Esophagus muscularis mucosa (tissue), 4 donors: ENCODE measurements around the gene RAB5A. TPM values are rescaled to one million over a fixed set of nuclear protein-coding genes. Genes with fewer than 3 reads are reported as not detected.

ENCODE experiments used
- DNase-seq: peaks from one replicate; pipeline ENCODE4 v3.0.0-alpha.2; 2017; ENCODE audit errors: extremely low spot score
- H3K27ac ChIP-seq, 4 donors: fragments of 200-600 bp; sonication (generic); replicated peaks in 1 of 4; 1 replicate in 3 of 4; 2 replicates in 1 of 4; pipeline ENCODE4 v1.5.1; 2016 to 2019; ENCODE audit warnings: mild to moderate bottlenecking in 1 of 4
- H3K27me3 ChIP-seq, 4 donors: fragments of 200-600 bp; sonication (generic); one replicate each; pipeline versions ENCODE4 v1.5.1 to v1.6.0; 2016 to 2019
- H3K36me3 ChIP-seq, 4 donors: fragments of 200-600 bp; sonication (generic); one replicate each; pipeline ENCODE4 v1.5.1; 2016 to 2019
- H3K4me1 ChIP-seq, 4 donors: fragments of 200-600 bp; sonication (generic); one replicate each; pipeline ENCODE4 v1.5.1; 2016 to 2019
- H3K4me3 ChIP-seq, 4 donors: fragments of 200-600 bp; sonication (generic); 1 replicate in 2 of 4; 2 replicates in 2 of 4; pipeline ENCODE4 v1.5.1; 2016 to 2019; ENCODE audit warnings: mild to moderate bottlenecking in 4 of 4, moderate library complexity in 1 of 4
- H3K9me3 ChIP-seq, 4 donors: fragments of 200-600 bp; sonication (generic); 1 replicate in 3 of 4; 2 replicates in 1 of 4; pipeline ENCODE4 v1.5.1; 2016 to 2019
- EP300 ChIP-seq: sonication (generic); formaldehyde crosslinking; IDR thresholded peaks from one replicate; pipeline ENCODE4 v1.6.1; 2017; ENCODE audit warnings: antibody characterized with exemption
- POLR2A ChIP-seq: fragments of 450-650 bp; IDR thresholded peaks from one replicate; pipeline ENCODE4 v1.6.1; 2017; ENCODE audit warnings: antibody characterized with exemption, moderate library complexity, mild to moderate bottlenecking, low read depth
- POLR2AphosphoS5 ChIP-seq, 2 donors: sonication (generic); formaldehyde crosslinking; IDR thresholded peaks; one replicate each; pipeline ENCODE4 v1.6.1; 2017; ENCODE audit warnings: antibody characterized with exemption in 2 of 2
- WGBS: methylation state at CpG from one replicate; pipeline ENCODE4 v1.1.5; 2018; 5-methylcytosine and 5-hydroxymethylcytosine counted together
- intact Hi-C: fragments of 100-400 bp; cut with DNase I; formaldehyde crosslinking; loops from one replicate; pipeline ENCODE4 v1.15.1; 2023
- total RNA-seq, 4 donors: library from RNA; depleted of rRNA; stranded (reverse); fragments of >200 nt; gene quantifications; one replicate each; pipeline versions ENCODE4 v1.1.0 to v1.2.1, GENCODE V29; 2016
- TF ChIP-seq, protein P1 (sequence below), 3 experiments: fragments of 200-600 bp in 2 of 3; fragments of 450-650 bp in 1 of 3; sonication (generic) in 2 of 3; IDR thresholded peaks; one replicate each; pipeline ENCODE4 v1.5.1; 2017 to 2019; ENCODE audit warnings: antibody characterized with exemption in 3 of 3, mild to moderate bottlenecking in 2 of 3, moderate library complexity in 1 of 3

Gene RAB5A
- total RNA-seq, 4 donors from 2014 or later = 74.8 to 92.1 (median 76.4) TPM

DNA sequence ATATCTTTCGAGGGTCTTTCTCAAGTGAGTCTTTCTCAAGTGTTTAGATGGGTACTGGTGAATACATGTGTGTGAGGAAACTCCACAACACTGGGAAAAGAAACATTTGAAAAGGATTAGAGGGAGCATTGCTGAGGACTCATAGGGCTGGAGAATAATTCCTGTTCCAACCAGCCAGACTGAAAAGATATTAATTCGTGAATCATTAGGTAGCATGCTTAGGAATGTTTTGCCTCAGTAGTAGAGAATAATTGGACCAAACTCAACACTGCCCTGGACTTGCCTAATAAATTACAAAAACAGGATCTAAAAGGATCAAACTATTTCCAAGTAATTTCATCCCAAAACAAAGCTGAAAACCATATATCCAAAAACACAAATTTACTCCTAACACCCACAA lies 47.9 kb downstream of the RAB5A start:
- Histone ChIP-seq H3K36me3 (no peaks in the 10 kb centered on the region), H3K27me3 (no peaks in the 10 kb centered on the region), H3K4me3 (no peak overlapping the region), H3K4me1 (no peaks in the 10 kb centered on the region), H3K9me3 (no peaks in the 10 kb centered on the region), H3K27ac (no peak overlapping the region)
- intact Hi-C loops = no loop called here
- WGBS = 66% methylated on average over 2 of the region's 2 CpGs
- no peak for TF ChIP-seq POLR2AphosphoS5 (IDR thresholded peaks at IDR 0.05)
- no peak for TF ChIP-seq POLR2A
- no peak for DNase-seq

DNA sequence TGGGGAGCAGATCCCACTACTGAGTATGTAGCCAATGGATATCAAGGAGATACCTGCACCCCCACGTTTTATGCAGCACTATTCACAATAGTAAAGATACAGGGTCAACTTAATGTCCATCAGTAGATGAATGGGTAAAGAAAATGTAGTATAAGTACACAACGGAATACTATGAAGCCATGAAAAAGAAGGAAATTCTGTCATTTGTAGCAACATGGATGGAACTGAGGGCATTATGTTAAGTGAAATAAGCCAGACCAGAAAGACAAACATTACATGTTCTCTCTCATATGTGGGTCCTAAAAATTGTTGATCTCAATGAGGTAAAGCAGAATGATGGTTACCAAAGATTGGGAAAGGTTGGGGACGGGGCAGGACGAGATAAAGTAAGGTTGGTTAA lies 50.6 kb downstream of the RAB5A start:
- 92% methylated on average over 4 of the region's 4 CpGs for WGBS
- DNase-seq = no peak
- H3K36me3 ChIP-seq = no peaks in the 10 kb centered on the region
- intact Hi-C loops = no loop called here
- H3K27ac ChIP-seq = no peak overlapping the region
- TF ChIP-seq, protein P1, sequence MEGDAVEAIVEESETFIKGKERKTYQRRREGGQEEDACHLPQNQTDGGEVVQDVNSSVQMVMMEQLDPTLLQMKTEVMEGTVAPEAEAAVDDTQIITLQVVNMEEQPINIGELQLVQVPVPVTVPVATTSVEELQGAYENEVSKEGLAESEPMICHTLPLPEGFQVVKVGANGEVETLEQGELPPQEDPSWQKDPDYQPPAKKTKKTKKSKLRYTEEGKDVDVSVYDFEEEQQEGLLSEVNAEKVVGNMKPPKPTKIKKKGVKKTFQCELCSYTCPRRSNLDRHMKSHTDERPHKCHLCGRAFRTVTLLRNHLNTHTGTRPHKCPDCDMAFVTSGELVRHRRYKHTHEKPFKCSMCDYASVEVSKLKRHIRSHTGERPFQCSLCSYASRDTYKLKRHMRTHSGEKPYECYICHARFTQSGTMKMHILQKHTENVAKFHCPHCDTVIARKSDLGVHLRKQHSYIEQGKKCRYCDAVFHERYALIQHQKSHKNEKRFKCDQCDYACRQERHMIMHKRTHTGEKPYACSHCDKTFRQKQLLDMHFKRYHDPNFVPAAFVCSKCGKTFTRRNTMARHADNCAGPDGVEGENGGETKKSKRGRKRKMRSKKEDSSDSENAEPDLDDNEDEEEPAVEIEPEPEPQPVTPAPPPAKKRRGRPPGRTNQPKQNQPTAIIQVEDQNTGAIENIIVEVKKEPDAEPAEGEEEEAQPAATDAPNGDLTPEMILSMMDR (IDR thresholded peaks at IDR 0.05) = no peak
- TF ChIP-seq POLR2A = no peak
- no peak for TF ChIP-seq EP300
- no peak for TF ChIP-seq POLR2AphosphoS5 (IDR thresholded peaks at IDR 0.05)
- H3K27me3 ChIP-seq = no peaks in the 10 kb centered on the region
- H3K4me1 ChIP-seq = no peaks in the 10 kb centered on the region
- no peaks in the 10 kb centered on the region for H3K9me3 ChIP-seq
- no peak overlapping the region for H3K4me3 ChIP-seq

DNA sequence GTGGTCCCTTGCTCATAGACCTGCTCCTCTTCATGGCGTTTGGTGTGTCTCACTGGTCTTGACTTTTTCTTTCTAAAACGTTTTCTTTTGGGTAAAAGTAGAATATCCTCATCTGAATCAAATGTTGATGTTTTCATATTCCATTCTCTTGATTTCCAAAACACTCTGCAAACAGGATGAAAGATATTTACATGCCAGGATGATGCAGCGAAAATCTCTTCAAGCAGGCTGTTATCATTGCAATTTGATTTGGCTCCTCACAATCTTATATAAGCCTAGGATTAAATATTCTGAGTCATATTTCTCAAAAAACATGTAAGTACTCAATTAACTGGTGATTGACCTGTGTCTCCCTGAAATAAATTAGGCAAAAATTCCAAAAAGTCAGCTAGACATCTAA lies 55.0 kb downstream of the RAB5A start:
- intact Hi-C loops = no loop called here
- Histone ChIP-seq H3K27ac (no peak overlapping the region), H3K9me3 (no peaks in the 10 kb centered on the region), H3K36me3 (no peaks in the 10 kb centered on the region), H3K4me1 (no peaks in the 10 kb centered on the region), H3K4me3 (no peak overlapping the region), H3K27me3 (no peaks in the 10 kb centered on the region)
- TF ChIP-seq POLR2AphosphoS5 (IDR thresholded peaks at IDR 0.05) (no peak), EP300 (no peak), POLR2A (no peak)
- TF ChIP-seq, protein P1 (IDR thresholded peaks at IDR 0.05) = no peak
- 78% methylated on average over 3 of the region's 3 CpGs for WGBS
- DNase-seq = no peak

DNA sequence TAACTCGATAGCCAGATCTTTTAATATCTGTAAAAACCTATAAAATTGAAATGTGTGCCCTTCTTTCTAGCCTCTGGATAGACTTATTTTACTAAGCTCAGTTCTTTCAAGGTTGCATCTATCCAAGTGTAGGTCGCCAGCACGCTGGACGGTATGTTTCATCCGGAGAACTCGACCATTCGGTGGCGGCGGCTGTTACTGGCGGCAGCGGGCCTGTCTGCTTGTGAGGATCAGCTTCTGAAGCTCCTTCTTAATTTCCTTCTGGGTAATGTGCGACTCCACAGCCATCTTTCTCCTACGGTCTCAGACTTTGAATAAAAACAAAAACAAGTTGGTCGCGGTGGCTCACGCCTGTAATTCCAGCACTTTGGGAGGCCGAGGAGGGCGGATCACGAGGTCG lies 61.1 kb downstream of the RAB5A start:
- no peak for TF ChIP-seq EP300
- TF ChIP-seq POLR2A = no peak
- TF ChIP-seq, protein P1 (IDR thresholded peaks at IDR 0.05) = no peak
- TF ChIP-seq POLR2AphosphoS5 (IDR thresholded peaks at IDR 0.05) = no peak
- no peak overlapping the region for H3K4me3 ChIP-seq
- no peaks in the 10 kb centered on the region for H3K27me3 ChIP-seq
- no peaks in the 10 kb centered on the region for H3K9me3 ChIP-seq
- WGBS = 96% methylated on average over 20 of the region's 20 CpGs
- DNase-seq = no peak
- no peaks in the 10 kb centered on the region for H3K4me1 ChIP-seq
- H3K36me3 ChIP-seq = no peaks in the 10 kb centered on the region
- H3K27ac ChIP-seq = no peak overlapping the region
- intact Hi-C loops = no loop called here

DNA sequence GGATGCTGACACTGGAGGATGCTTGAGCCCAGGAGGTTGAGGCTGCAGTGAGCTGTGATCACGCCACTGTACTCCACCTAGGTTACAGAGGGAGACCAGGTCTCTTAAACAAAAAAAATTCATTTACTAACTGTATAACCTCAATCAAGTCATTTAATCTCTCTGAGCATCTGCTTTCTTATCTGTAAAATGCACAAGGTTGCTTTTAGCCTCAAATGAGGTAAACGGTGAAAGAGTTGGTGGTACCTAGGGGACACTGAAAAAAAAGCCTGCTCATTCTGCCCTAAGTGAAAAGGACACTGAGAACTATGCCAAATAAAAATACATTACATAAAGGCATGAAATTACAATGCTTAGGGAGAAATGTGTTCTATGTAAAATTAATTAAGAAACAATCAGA lies 61.7 kb downstream of the RAB5A start:
- intact Hi-C loops = no loop called here
- no peaks in the 10 kb centered on the region for H3K9me3 ChIP-seq
- no peaks in the 10 kb centered on the region for H3K27me3 ChIP-seq
- no peak overlapping the region for H3K4me3 ChIP-seq
- 69% methylated on average over 2 of the region's 2 CpGs for WGBS
- H3K27ac ChIP-seq = no peak overlapping the region
- H3K4me1 ChIP-seq = no peaks in the 10 kb centered on the region
- DNase-seq = no peak
- TF ChIP-seq POLR2AphosphoS5 (IDR thresholded peaks at IDR 0.05) (no peak), POLR2A (no peak), EP300 (no peak)
- TF ChIP-seq, protein P1 (IDR thresholded peaks at IDR 0.05) = no peak
- no peaks in the 10 kb centered on the region for H3K36me3 ChIP-seq
